IMR-90 (cell line): ENCODE measurements around the gene ADTRP. TPM values are rescaled to one million over a fixed set of nuclear protein-coding genes. Genes with fewer than 3 reads are reported as not detected.

Experiments
- ATAC-seq: fragments of 200-7000 bp; cut with Tn5 transposase; 2 replicates; pipeline ENCODE4 v1.9.1; 2020; ENCODE audit warnings: low read depth, mild to moderate bottlenecking, moderate library complexity
- BruUV-seq: library from RNA; stranded (reverse); fragments of 400-500 nt; replicated peaks from 2 replicates; lab custom pipeline; 2021; lab: Mats Ljungman, UMichigan
- CTCF ChIA-PET: fragments of 300-600 bp; formaldehyde crosslinking; extraction: SDS; loops from one replicate; lab custom pipeline; 2021; ENCODE audit warnings: antibody characterized with exemption; lab: Yijun Ruan, JAX
- POLR2A ChIA-PET: fragments of 300-600 bp; sonication (Branson Sonifier 250); formaldehyde crosslinking; loops from one replicate; lab custom pipeline; 2022; ENCODE audit warnings: antibody characterized with exemption; ENCODE audit not compliant: unreplicated experiment; lab: Charles Lee
- DNase-seq: peaks from one replicate; pipeline ENCODE4 v3.0.0; 2013
- H2AFZ ChIP-seq: replicated peaks from 2 replicates; pipeline ENCODE3; 2013; ENCODE audit warnings: low read length, mild to moderate bottlenecking; ENCODE audit not compliant: poor library complexity
- H2AK5ac ChIP-seq: 2 replicates; pipeline ENCODE4 v1.6.1; 2013; ENCODE audit warnings: low read depth, low read length, inconsistent platforms
- H2AK9ac ChIP-seq: replicated peaks from 2 replicates; pipeline ENCODE3; 2013; ENCODE audit warnings: mild to moderate bottlenecking, low read depth, low read length, moderate library complexity; ENCODE audit not compliant: poor library complexity
- H2BK120ac ChIP-seq: 2 replicates; pipeline ENCODE4 v1.6.1; 2013; ENCODE audit warnings: low read depth, low read length, inconsistent platforms
- H2BK15ac ChIP-seq: 3 replicates; pipeline ENCODE4 v1.6.1; 2013; ENCODE audit warnings: low read depth, low read length, inconsistent platforms
- H2BK20ac ChIP-seq: 2 replicates; pipeline ENCODE4 v1.6.1; 2013; ENCODE audit warnings: low read depth, mild to moderate bottlenecking, inconsistent platforms, low read length, moderate library complexity
- H2BK5ac ChIP-seq: 2 replicates; pipeline ENCODE4 v1.6.1; 2013; ENCODE audit warnings: mild to moderate bottlenecking, low read depth, low read length, inconsistent platforms; ENCODE audit not compliant: poor library complexity, severe bottlenecking
- H3K14ac ChIP-seq: replicated peaks from 2 replicates; pipeline ENCODE4 v1.6.1; 2013; ENCODE audit warnings: low read depth, low read length, inconsistent platforms
- H3K18ac ChIP-seq: 2 replicates; pipeline ENCODE4 v1.6.1; 2013; ENCODE audit warnings: low read depth, low read length, control low read depth
- H3K23ac ChIP-seq: 2 replicates; pipeline ENCODE4 v1.6.1; 2013; ENCODE audit warnings: low read depth, low read length, inconsistent platforms
- H3K27ac ChIP-seq: 2 replicates; pipeline ENCODE4 v1.5.1; 2013; ENCODE audit warnings: mild to moderate bottlenecking, control low read depth, low read length; ENCODE audit not compliant: insufficient read depth
- H3K27me3 ChIP-seq: 2 replicates; pipeline ENCODE4 v1.6.1; 2013; ENCODE audit warnings: low read length; ENCODE audit not compliant: control insufficient read depth, insufficient read depth
- H3K36me3 ChIP-seq: 2 replicates; pipeline ENCODE4 v1.6.1; 2013; ENCODE audit warnings: low read length, mixed read lengths; ENCODE audit not compliant: control insufficient read depth, insufficient read depth
- H3K4ac ChIP-seq: 2 replicates; pipeline ENCODE4 v1.6.1; 2013; ENCODE audit warnings: low read depth, low read length, inconsistent platforms
- H3K4me1 ChIP-seq: 2 replicates; pipeline ENCODE4 v1.6.1; 2013; ENCODE audit warnings: low read length, mixed read lengths; ENCODE audit not compliant: control insufficient read depth, insufficient read depth
- H3K4me2 ChIP-seq: 2 replicates; pipeline ENCODE4 v1.6.1; 2013; ENCODE audit warnings: low read depth, mild to moderate bottlenecking, control low read depth, low read length, moderate library complexity
- H3K4me3 ChIP-seq: 2 replicates; pipeline ENCODE4 v1.5.1; 2013; ENCODE audit warnings: low read depth, mild to moderate bottlenecking, control low read depth, low read length, moderate library complexity; ENCODE audit not compliant: insufficient read depth
- H3K56ac ChIP-seq: 2 replicates; pipeline ENCODE4 v1.6.1; 2013; ENCODE audit warnings: low read length, inconsistent platforms; ENCODE audit not compliant: insufficient read depth; ENCODE audit errors: extremely low read depth
- H3K79me1 ChIP-seq, 2 experiments: 2 replicates each; pipeline ENCODE4 v1.6.1; 2013; ENCODE audit warnings: low read length in 2 of 2, inconsistent platforms in 1 of 2, low read depth in 1 of 2
- H3K9ac ChIP-seq: 2 replicates; pipeline ENCODE4 v1.6.1; 2013; ENCODE audit warnings: low read depth, low read length, control low read depth
- H3K9me1 ChIP-seq: 2 replicates; pipeline ENCODE4 v1.6.1; 2013; ENCODE audit warnings: low read length, inconsistent platforms; ENCODE audit not compliant: insufficient read depth
- H3K9me3 ChIP-seq: 2 replicates; pipeline ENCODE4 v1.6.1; 2013; ENCODE audit warnings: low read length; ENCODE audit not compliant: control insufficient read depth, insufficient read depth
- H4K20me1 ChIP-seq: 2 replicates; pipeline ENCODE4 v1.6.1; 2013; ENCODE audit warnings: low read length, inconsistent platforms; ENCODE audit not compliant: insufficient read depth
- H4K5ac ChIP-seq: 2 replicates; pipeline ENCODE4 v1.6.1; 2013; ENCODE audit warnings: mild to moderate bottlenecking, low read depth, low read length, control low read depth
- H4K8ac ChIP-seq, 2 experiments: 2 replicates each; pipeline ENCODE4 v1.6.1; 2013; ENCODE audit warnings: low read depth in 2 of 2, low read length in 2 of 2, control low read depth in 1 of 2, inconsistent platforms in 1 of 2
- H4K91ac ChIP-seq: 2 replicates; pipeline ENCODE4 v1.6.1; 2013; ENCODE audit warnings: low read depth, low read length, inconsistent platforms; ENCODE audit not compliant: insufficient read depth
- BHLHE40 ChIP-seq: fragments of 150-350 bp; IDR thresholded peaks from 2 replicates; pipeline ENCODE4 v1.6.1; 2016; ENCODE audit warnings: mild to moderate bottlenecking, low read depth, low read length
- CEBPB ChIP-seq: IDR thresholded peaks from 2 replicates; pipeline ENCODE4 v1.6.1; 2012; ENCODE audit warnings: low read depth, low read length, improper control_type of control experiment
- MAFK ChIP-seq: IDR thresholded peaks from 2 replicates; pipeline ENCODE4 v1.6.1; 2012; ENCODE audit warnings: low read depth, low read length, improper control_type of control experiment
- NFE2L2 ChIP-seq: fragments of 150-350 bp; IDR thresholded peaks from 2 replicates; pipeline ENCODE4 v1.6.1; 2016; ENCODE audit warnings: low read depth, mild to moderate bottlenecking, low read length
- POLR2A ChIP-seq: IDR thresholded peaks from 2 replicates; pipeline ENCODE4 v1.6.1; 2012; ENCODE audit warnings: mild to moderate bottlenecking, low read depth, low read length
- RFX5 ChIP-seq: IDR thresholded peaks from 2 replicates; pipeline ENCODE4 v1.8.0; 2012; ENCODE audit warnings: low read depth, mild to moderate bottlenecking, low read length, moderate library complexity
- SMC3 ChIP-seq: fragments of 150-350 bp; IDR thresholded peaks from 2 replicates; pipeline ENCODE4 v1.6.1; 2016; ENCODE audit warnings: low read depth, mild to moderate bottlenecking, antibody characterized with exemption, low read length, moderate library complexity
- WGBS, 2 experiments: methylation state at CpG; one replicate each; pipeline versions ENCODE4 v1.1.5 to v1.1.7; 2013; ENCODE audit warnings: missing lambda C conversion rate in 2 of 2; ENCODE audit not compliant: insufficient read length in 1 of 2; ENCODE audit errors: extremely low coverage in 2 of 2; 5-methylcytosine and 5-hydroxymethylcytosine counted together
- dilution Hi-C: fragments of 300-500 bp; cut with HindIII; formaldehyde crosslinking; loops from one replicate; pipeline ENCODE4 v1.14.3; 2018; ENCODE audit warnings: low sequenced_read_pairs; ENCODE audit not compliant: unreplicated experiment
- in situ Hi-C: fragments of 300-500 bp; cut with MboI; formaldehyde crosslinking; loops from 3 replicates; pipeline ENCODE4 v1.14.3; 2019; ENCODE audit warnings: low sequenced_read_pairs, inconsistent platforms, mixed read lengths
- intact Hi-C: fragments of 100-400 bp; cut with micrococcal nuclease; formaldehyde crosslinking; loops from 2 replicates; pipeline ENCODE4 v1.10.0; 2022
- polyA plus RNA-seq, 3 experiments: library from polyadenylated mRNA; depleted of rRNA; stranded (reverse); fragments of >200 nt; gene quantifications; 2 replicates each; pipeline ENCODE4 v1.2.3, GENCODE V29; 2012; ENCODE audit warnings: low replicate concordance in 1 of 3
- total RNA-seq: library from RNA; depleted of rRNA; stranded (reverse); fragments of >200 nt; gene quantifications from 2 replicates; pipeline ENCODE4 v1.2.3, GENCODE V29; 2012

ADTRP gene
- total and polyA plus RNA-seq, 2 of the 4 experiments (the other 2 are of a cell fraction), result 0.50 to 0.72 TPM

- no peak overlapping the region for H3K4me3 ChIP-seq
- no peaks in the 10 kb centered on the region for H4K20me1 ChIP-seq
- H4K91ac ChIP-seq, result no peak overlapping the region
- peak overlapping the region; percentile 53 for H2AFZ ChIP-seq
- ATAC-seq (no peak), DNase-seq (peak; percentile 46)
- no peaks in the 10 kb centered on the region for H3K9me3 ChIP-seq
- no peak overlapping the region for H3K9ac ChIP-seq
- H3K4me1 ChIP-seq, result peaks cover 26% of the 10 kb centered on the region
- H3K27ac ChIP-seq, result no peak overlapping the region
- no peak overlapping the region for H3K23ac ChIP-seq
- no peak overlapping the region for H4K5ac ChIP-seq
- in situ Hi-C loops, result no loop called here
- no peak overlapping the region for H2AK9ac ChIP-seq
- peak overlapping the region in 1 of 2 experiments; percentile 83; a peak in 2 of 4 replicates for H4K8ac ChIP-seq
- H2BK5ac ChIP-seq, result peak overlapping the region; percentile 43
- H2AK5ac ChIP-seq, result no peak overlapping the region; the same call in 1 of the 2 replicates
- ChIA-PET CTCF (interaction anchor here (1.1 kb wide), 1 partner anchor 126 kb away, joined by 3 read pairs; no protein-coding TSS in a partner anchor), POLR2A (no interaction called here)
- intact Hi-C loops, result loop anchor here (5.0 kb wide), 1 partner anchor 55 kb away; no protein-coding TSS in a partner anchor
- H3K4me2 ChIP-seq, result no peak overlapping the region
- H3K18ac ChIP-seq, result 0 out of 2 replicates have a peak overlapping the region, but pooled peaks have one; percentile 43
- 45% methylated on average over 2 of the region's 6 CpGs; no CpG with 5 or more reads in 1 of the 2 experiments for WGBS, 2 experiments
- H3K14ac ChIP-seq, result no peak overlapping the region; the same call in 1 of the 2 replicates
- peak overlapping the region; percentile 62; the same call in 1 of the 3 replicates for H2BK15ac ChIP-seq
- peaks cover 0 to 4% of the 10 kb centered on the region in 2 experiments; a peak in 1 of 4 replicates for H3K79me1 ChIP-seq
- BruUV-seq, result no TSS peak
- H3K27me3 ChIP-seq, result no peaks in the 10 kb centered on the region
- peak overlapping the region; percentile 31; the same call in 1 of the 2 replicates for H3K4ac ChIP-seq
- peak overlapping the region; percentile 39 for H2BK20ac ChIP-seq
- no peaks in the 10 kb centered on the region for H3K36me3 ChIP-seq
- dilution Hi-C loops, result no loop called here
- H2BK120ac ChIP-seq, result peak overlapping the region; percentile 56; the same call in 1 of the 2 replicates
- no peak overlapping the region for H3K56ac ChIP-seq
- no peak for TF ChIP-seq POLR2A
- TF ChIP-seq NFE2L2, result peak; percentile 25; the same call in 1 of the 2 replicates
- TF ChIP-seq RFX5, result no peak
- TF ChIP-seq BHLHE40, result no peak
- TF ChIP-seq CEBPB, result peak; percentile 96
- no peak for TF ChIP-seq MAFK
- TF ChIP-seq SMC3, result no peak
- peaks cover 4% of the 10 kb centered on the region; the same call in 1 of the 2 replicates for H3K9me1 ChIP-seq
Measured at GRCh38 chr6:11712760-11713159, 65.8 kb downstream of the ADTRP start.
